ENCODE results near the gene MKNK1.

MKNK1 gene

DNA sequence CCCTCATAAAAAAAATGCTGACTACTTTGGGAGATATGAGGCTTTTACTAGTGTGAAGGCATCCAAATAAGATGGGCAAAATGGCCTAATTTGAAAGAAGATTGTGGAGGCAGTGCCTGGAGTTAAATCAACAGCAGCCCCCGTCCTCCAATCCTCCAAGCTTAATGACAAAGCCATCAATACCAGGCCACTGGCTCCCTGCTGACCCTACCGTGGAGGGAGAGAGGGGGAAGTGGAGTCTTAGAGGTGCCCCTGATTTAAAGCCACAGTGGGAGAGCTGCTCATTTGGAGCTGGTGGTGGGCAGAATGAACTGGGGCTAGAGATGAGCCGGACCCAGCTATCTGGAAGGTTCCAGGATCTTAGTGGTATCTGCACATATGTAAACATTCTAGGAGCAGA lies 28.3 kb downstream of the MKNK1 start:
- TF ChIP-seq, protein P1, sequence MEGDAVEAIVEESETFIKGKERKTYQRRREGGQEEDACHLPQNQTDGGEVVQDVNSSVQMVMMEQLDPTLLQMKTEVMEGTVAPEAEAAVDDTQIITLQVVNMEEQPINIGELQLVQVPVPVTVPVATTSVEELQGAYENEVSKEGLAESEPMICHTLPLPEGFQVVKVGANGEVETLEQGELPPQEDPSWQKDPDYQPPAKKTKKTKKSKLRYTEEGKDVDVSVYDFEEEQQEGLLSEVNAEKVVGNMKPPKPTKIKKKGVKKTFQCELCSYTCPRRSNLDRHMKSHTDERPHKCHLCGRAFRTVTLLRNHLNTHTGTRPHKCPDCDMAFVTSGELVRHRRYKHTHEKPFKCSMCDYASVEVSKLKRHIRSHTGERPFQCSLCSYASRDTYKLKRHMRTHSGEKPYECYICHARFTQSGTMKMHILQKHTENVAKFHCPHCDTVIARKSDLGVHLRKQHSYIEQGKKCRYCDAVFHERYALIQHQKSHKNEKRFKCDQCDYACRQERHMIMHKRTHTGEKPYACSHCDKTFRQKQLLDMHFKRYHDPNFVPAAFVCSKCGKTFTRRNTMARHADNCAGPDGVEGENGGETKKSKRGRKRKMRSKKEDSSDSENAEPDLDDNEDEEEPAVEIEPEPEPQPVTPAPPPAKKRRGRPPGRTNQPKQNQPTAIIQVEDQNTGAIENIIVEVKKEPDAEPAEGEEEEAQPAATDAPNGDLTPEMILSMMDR (IDR thresholded peaks at IDR 0.05), result no peak
- H3K4me1 ChIP-seq (ENCODE audit: control insufficient read depth in 1 of 2, insufficient read depth in 1 of 2, low read depth in 1 of 2, low read length in 1 of 2), result peaks cover 26 to 29% of the 10 kb centered on the region in 2 experiments
- H3K27me3 ChIP-seq, result no peaks in the 10 kb centered on the region
- H3K36me3 ChIP-seq, result peaks cover 83% of the 10 kb centered on the region
- no peak overlapping the region for H3K27ac ChIP-seq
- H3K4me3 ChIP-seq (ENCODE audit: low read depth in 1 of 2, low read length in 1 of 2), result no peak overlapping the region
- no peaks in the 10 kb centered on the region for H3K9me3 ChIP-seq

DNA sequence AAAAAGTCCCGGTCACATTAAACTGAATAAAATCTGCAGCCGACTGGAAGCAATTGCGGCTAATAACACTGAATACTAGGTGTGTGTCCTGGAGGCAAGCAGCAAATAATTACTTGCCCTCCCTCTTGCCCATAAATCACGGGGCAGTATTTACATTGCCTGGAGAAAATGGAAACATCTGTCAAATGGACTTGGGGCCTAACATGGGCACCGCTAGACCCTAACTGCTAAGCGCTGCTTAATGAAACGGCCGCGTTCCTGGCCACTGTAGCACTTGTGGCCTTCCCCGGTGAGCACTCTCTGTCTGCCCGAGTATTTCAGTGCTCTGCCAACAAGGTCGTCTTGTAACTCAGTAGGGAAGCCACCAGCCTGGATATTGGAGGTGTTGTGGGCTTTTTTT lies 28.8 kb downstream of the MKNK1 start:
- peaks cover 88% of the 10 kb centered on the region for H3K36me3 ChIP-seq
- H3K4me3 ChIP-seq (ENCODE audit: low read depth in 1 of 2, low read length in 1 of 2), result no peak overlapping the region
- H3K27ac ChIP-seq, result no peak overlapping the region
- TF ChIP-seq, protein P1 (IDR thresholded peaks at IDR 0.05), result no peak
- H3K9me3 ChIP-seq, result no peaks in the 10 kb centered on the region
- H3K27me3 ChIP-seq, result no peaks in the 10 kb centered on the region
- H3K4me1 ChIP-seq (ENCODE audit: control insufficient read depth in 1 of 2, insufficient read depth in 1 of 2, low read depth in 1 of 2, low read length in 1 of 2), result peaks cover 21 to 24% of the 10 kb centered on the region in 2 experiments

GRCh38 chr1:46571691-46572225 lies 32.3 kb downstream of the MKNK1 start:
- H3K27ac ChIP-seq, result no peak overlapping the region
- peaks cover 95% of the 10 kb centered on the region for H3K36me3 ChIP-seq
- H3K4me1 ChIP-seq (ENCODE audit: control insufficient read depth in 1 of 2, insufficient read depth in 1 of 2, low read depth in 1 of 2, low read length in 1 of 2), result no peaks in the 10 kb centered on the region
- TF ChIP-seq, protein P1 (IDR thresholded peaks at IDR 0.05), result no peak
- H3K9me3 ChIP-seq, result no peaks in the 10 kb centered on the region
- H3K4me3 ChIP-seq (ENCODE audit: low read depth in 1 of 2, low read length in 1 of 2), result no peak overlapping the region
- H3K27me3 ChIP-seq, result no peaks in the 10 kb centered on the region

DNA sequence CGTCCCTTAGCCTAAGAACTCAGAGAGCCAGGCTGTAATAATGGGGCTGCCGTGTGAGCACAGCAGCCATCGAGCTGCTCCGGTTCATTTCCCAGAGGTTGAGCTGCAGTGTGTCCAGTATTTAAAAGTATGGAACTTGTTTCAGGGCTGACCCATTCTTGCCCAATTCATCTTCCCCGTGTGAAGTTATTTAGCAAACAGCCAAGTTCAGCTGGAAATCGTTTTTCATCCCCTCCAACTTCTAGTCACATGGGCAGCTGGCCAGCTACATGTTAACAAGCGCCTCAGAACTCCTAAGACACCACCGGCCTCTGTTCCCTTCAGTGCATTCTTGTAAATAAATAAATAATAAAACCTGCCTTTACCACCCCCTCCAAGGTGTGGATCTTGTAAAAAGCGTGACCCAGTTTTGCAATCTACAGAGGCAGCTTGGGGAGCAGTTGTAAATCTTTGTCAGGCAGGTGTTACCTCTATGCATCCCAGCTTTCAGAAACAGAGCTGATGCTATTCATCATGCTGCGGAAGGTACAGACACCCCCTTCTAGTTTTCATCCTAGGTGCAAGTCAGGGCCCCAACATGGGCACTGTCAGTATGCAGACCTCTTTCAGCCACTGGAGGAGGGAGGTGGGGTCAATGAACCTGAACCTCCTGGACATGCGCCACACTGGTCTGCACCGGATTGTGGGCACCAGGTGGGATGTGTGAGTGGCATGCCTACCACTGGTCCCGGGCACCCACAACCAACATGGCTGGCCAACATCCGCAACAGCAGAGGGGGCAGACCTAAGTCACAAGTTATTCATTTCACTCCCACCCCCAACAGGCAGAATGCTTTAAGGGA lies 34.0 kb downstream of the MKNK1 start:
- Histone ChIP-seq H3K9me3 (no peaks in the 10 kb centered on the region), H3K36me3 (peaks cover 95% of the 10 kb centered on the region), H3K4me3 (ENCODE audit: low read depth in 1 of 2, low read length in 1 of 2) (no peak overlapping the region), H3K27ac (no peak overlapping the region), H3K4me1 (ENCODE audit: control insufficient read depth in 1 of 2, insufficient read depth in 1 of 2, low read depth in 1 of 2, low read length in 1 of 2) (no peaks in the 10 kb centered on the region), H3K27me3 (no peaks in the 10 kb centered on the region)
- TF ChIP-seq, protein P1 (IDR thresholded peaks at IDR 0.05), result no peak

GRCh38 chr1:46569116-46569515 lies 35.0 kb downstream of the MKNK1 start:
- TF ChIP-seq, protein P1 (IDR thresholded peaks at IDR 0.05), result no peak
- Histone ChIP-seq H3K27ac (no peak overlapping the region), H3K9me3 (no peaks in the 10 kb centered on the region), H3K4me1 (ENCODE audit: control insufficient read depth in 1 of 2, insufficient read depth in 1 of 2, low read depth in 1 of 2, low read length in 1 of 2) (no peaks in the 10 kb centered on the region), H3K36me3 (peaks cover 95% of the 10 kb centered on the region), H3K27me3 (no peaks in the 10 kb centered on the region), H3K4me3 (ENCODE audit: low read depth in 1 of 2, low read length in 1 of 2) (no peak overlapping the region)
